Measurements from ENCODE around the gene DLST. TPM values are rescaled to one million over a fixed set of nuclear protein-coding genes. Genes with fewer than 3 reads are reported as not detected.
A peak's percentile ranks its signal among the peaks of the same experiment; 100 is the strongest.

The DLST gene
- total RNA-seq, 2 experiments from 2014 or later, result 74.4 to 95.7 TPM

- peak; percentile 59 for DNase-seq (ENCODE audit: low spot score)
- intact Hi-C loops (cut with micrococcal nuclease; ENCODE audit: unreplicated experiment), result loop anchor here (1.0 kb wide), 1 partner anchor 174 kb away; no protein-coding TSS in a partner anchor
- no TSS peak for BruUV-seq (replicated peaks)
Measured at GRCh38 chr14:74913986-74914573, 32.4 kb downstream of the DLST start.

GRCh38 chr14:74915426-74915825 is 33.7 kb downstream of the DLST start:
- TF ChIP-seq CTCF (conservative IDR thresholded peaks at IDR 0.05; ENCODE audit: low read length) (no peak), EZH2phosphoT487 (IDR thresholded peaks at IDR 0.05; ENCODE audit: borderline replicate concordance, low read depth, low read length) (no peak)
- no peaks in the 10 kb centered on the region for H3K9me3 ChIP-seq (ENCODE audit: low read length)
- intact Hi-C loops (cut with micrococcal nuclease; ENCODE audit: unreplicated experiment), result no loop called here
- no peak for DNase-seq (ENCODE audit: low spot score)
- H3K4me3 ChIP-seq (ENCODE audit: low read depth, low read length, poor library complexity, severe bottlenecking), result no peak overlapping the region
- no peaks in the 10 kb centered on the region for H3K9me2 ChIP-seq (ENCODE audit: insufficient read depth, low read length)
- H3K79me2 ChIP-seq (ENCODE audit: insufficient read depth, low read depth, low read length), result no peaks in the 10 kb centered on the region
- no peaks in the 10 kb centered on the region for H3K36me3 ChIP-seq (ENCODE audit: insufficient read depth, low read length)
- CTCF ChIA-PET (ENCODE audit: unreplicated experiment), result interaction anchor here (0.5 kb wide), 1 partner anchor 702 kb away, joined by 3 read pairs; no protein-coding TSS in a partner anchor
- no TSS peak for BruUV-seq (replicated peaks)
- no peaks in the 10 kb centered on the region for H4K20me1 ChIP-seq (ENCODE audit: insufficient read depth, low read length)
- POLR2A ChIA-PET, result no interaction called here
- no peak overlapping the region for H3K4me2 ChIP-seq (ENCODE audit: low read length)
- H3K27ac ChIP-seq (ENCODE audit: low read depth, low read length, poor library complexity, severe bottlenecking), result no peak overlapping the region
- H3K4me1 ChIP-seq (ENCODE audit: insufficient read depth, low read length, poor library complexity, severe bottlenecking), result no peaks in the 10 kb centered on the region
- H2AFZ ChIP-seq (ENCODE audit: low read length), result no peak overlapping the region

More at GRCh38 chr14:74913986-74914573, 32.4 kb downstream of the DLST start:
- H3K4me1 ChIP-seq (ENCODE audit: insufficient read depth, low read length, poor library complexity, severe bottlenecking), result no peaks in the 10 kb centered on the region
- TF ChIP-seq EZH2phosphoT487 (IDR thresholded peaks at IDR 0.05; ENCODE audit: borderline replicate concordance, low read depth, low read length) (no peak), CTCF (conservative IDR thresholded peaks at IDR 0.05; ENCODE audit: low read length) (peak; percentile 86)
- no peak overlapping the region for H2AFZ ChIP-seq (ENCODE audit: low read length)
- no peaks in the 10 kb centered on the region for H3K79me2 ChIP-seq (ENCODE audit: insufficient read depth, low read depth, low read length)
- no peak overlapping the region for H3K27ac ChIP-seq (ENCODE audit: low read depth, low read length, poor library complexity, severe bottlenecking)
- no peaks in the 10 kb centered on the region for H3K9me2 ChIP-seq (ENCODE audit: insufficient read depth, low read length)
- POLR2A ChIA-PET, result no interaction called here
- no peaks in the 10 kb centered on the region for H3K36me3 ChIP-seq (ENCODE audit: insufficient read depth, low read length)
- H4K20me1 ChIP-seq (ENCODE audit: insufficient read depth, low read length), result no peaks in the 10 kb centered on the region
- CTCF ChIA-PET (ENCODE audit: unreplicated experiment), result no interaction called here
- H3K4me2 ChIP-seq (ENCODE audit: low read length), result no peak overlapping the region
- no peak overlapping the region for H3K4me3 ChIP-seq (ENCODE audit: low read depth, low read length, poor library complexity, severe bottlenecking)
- H3K9me3 ChIP-seq (ENCODE audit: low read length), result no peaks in the 10 kb centered on the region

- TF ChIP-seq CTCF (conservative IDR thresholded peaks at IDR 0.05; ENCODE audit: low read length), result no peak
- no peak for TF ChIP-seq EZH2phosphoT487 (IDR thresholded peaks at IDR 0.05; ENCODE audit: borderline replicate concordance, low read depth, low read length)
- DNase-seq (ENCODE audit: low spot score), result no peak
- Histone ChIP-seq H3K9me2 (ENCODE audit: insufficient read depth, low read length) (no peaks in the 10 kb centered on the region), H3K79me2 (ENCODE audit: insufficient read depth, low read depth, low read length) (no peaks in the 10 kb centered on the region), H3K4me3 (ENCODE audit: low read depth, low read length, poor library complexity, severe bottlenecking) (no peak overlapping the region), H3K4me1 (ENCODE audit: insufficient read depth, low read length, poor library complexity, severe bottlenecking) (no peaks in the 10 kb centered on the region), H3K4me2 (ENCODE audit: low read length) (no peak overlapping the region), H3K9me3 (ENCODE audit: low read length) (no peaks in the 10 kb centered on the region), H3K36me3 (ENCODE audit: insufficient read depth, low read length) (no peaks in the 10 kb centered on the region), H4K20me1 (ENCODE audit: insufficient read depth, low read length) (no peaks in the 10 kb centered on the region), H2AFZ (ENCODE audit: low read length) (no peak overlapping the region), H3K27ac (ENCODE audit: low read depth, low read length, poor library complexity, severe bottlenecking) (no peak overlapping the region)
- CTCF ChIA-PET (ENCODE audit: unreplicated experiment), result interaction anchor here (0.5 kb wide), 1 partner anchor 702 kb away, joined by 3 read pairs; no protein-coding TSS in a partner anchor
- POLR2A ChIA-PET, result no interaction called here
- intact Hi-C loops (cut with micrococcal nuclease; ENCODE audit: unreplicated experiment), result no loop called here
- BruUV-seq (replicated peaks), result no TSS peak
Measured at GRCh38 chr14:74915826-74916225, 34.1 kb downstream of the DLST start.

All from OCI-LY7 (cell line).